SK-N-MC (cell line): ENCODE results near the gene LDLRAD2.

Experiments used
- DNase-seq: peaks from one replicate; pipeline ENCODE4 v3.0.0-alpha.2; 2011; ENCODE audit warnings: low read depth, low spot score
- H3K27ac ChIP-seq: fragments of 200-600 bp; sonication (generic); 2 replicates; pipeline ENCODE4 v1.5.1; 2016; ENCODE audit warnings: mixed run types
- H3K36me3 ChIP-seq: fragments of 200-600 bp; sonication (generic); 2 replicates; pipeline ENCODE4 v1.6.1; 2017; ENCODE audit warnings: antibody characterized with exemption, low read length, mixed read lengths; ENCODE audit not compliant: insufficient read depth
- H3K4me3 ChIP-seq: fragments of 200-600 bp; sonication (generic); 2 replicates; pipeline ENCODE4 v1.5.1; 2016
- H3K9ac ChIP-seq: fragments of 200-600 bp; sonication (generic); 2 replicates; pipeline ENCODE4 v1.8.0; 2017; ENCODE audit warnings: mixed run types, mixed read lengths; ENCODE audit not compliant: insufficient read length
- H3K9me3 ChIP-seq: fragments of 200-600 bp; sonication (generic); 2 replicates; pipeline ENCODE4 v1.6.1; 2017; ENCODE audit warnings: low read depth, mild to moderate bottlenecking, antibody characterized with exemption, low read length, moderate library complexity, mixed read lengths
- EZH2 ChIP-seq: fragments of 200-600 bp; sonication (generic); IDR thresholded peaks from one replicate; pipeline ENCODE4 v1.6.1; 2017; ENCODE audit warnings: antibody characterized with exemption
- FOXP2 ChIP-seq: optimal IDR thresholded peaks from 2 replicates; pipeline ENCODE3; 2011; ENCODE audit warnings: mild to moderate bottlenecking, moderate library complexity; ENCODE audit not compliant: insufficient read depth; ENCODE audit errors: extremely low read length, control extremely low read depth
- POLR2AphosphoS5 ChIP-seq: IDR thresholded peaks from 2 replicates; pipeline ENCODE4 v1.6.1; 2012; ENCODE audit warnings: mild to moderate bottlenecking, low read depth, low read length, borderline replicate concordance

LDLRAD2 gene

DNA sequence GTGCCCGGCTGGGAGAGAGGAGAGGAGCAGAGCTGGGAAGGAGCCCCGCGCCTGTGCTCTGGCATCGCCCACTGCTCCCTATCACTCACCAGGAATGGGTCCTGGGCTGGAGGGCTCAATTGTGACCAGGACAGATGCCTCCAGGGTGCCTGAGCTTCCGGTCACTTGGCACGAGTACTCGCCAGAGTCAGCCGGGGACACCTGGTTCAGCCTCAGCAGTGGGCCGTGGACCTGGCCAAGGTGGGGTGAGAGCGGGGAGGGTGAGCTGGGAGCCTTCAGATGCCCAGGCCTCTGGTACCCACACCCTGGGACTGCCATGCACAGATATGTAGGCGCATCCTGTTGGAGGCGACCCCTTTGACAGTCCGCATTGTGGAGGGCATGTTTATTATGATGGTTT lies 31.1 kb downstream of the LDLRAD2 start:
- TF ChIP-seq POLR2AphosphoS5 (no peak), EZH2 (no peak), FOXP2 (no peak)
- H3K9ac ChIP-seq, result no peak overlapping the region
- no peak overlapping the region for H3K4me3 ChIP-seq
- H3K9me3 ChIP-seq, result no peaks in the 10 kb centered on the region
- no peaks in the 10 kb centered on the region for H3K36me3 ChIP-seq
- no peak overlapping the region for H3K27ac ChIP-seq
- no peak for DNase-seq

GRCh38 chr1:21843996-21844395 lies 31.9 kb downstream of the LDLRAD2 start:
- Histone ChIP-seq H3K9me3 (no peaks in the 10 kb centered on the region), H3K36me3 (no peaks in the 10 kb centered on the region), H3K27ac (no peak overlapping the region), H3K4me3 (no peak overlapping the region), H3K9ac (no peak overlapping the region)
- no peak for TF ChIP-seq FOXP2
- no peak for TF ChIP-seq POLR2AphosphoS5
- TF ChIP-seq EZH2, result no peak
- DNase-seq, result no peak

GRCh38 chr1:21845646-21846641 lies 33.9 kb downstream of the LDLRAD2 start:
- DNase-seq, result no peak
- Histone ChIP-seq H3K36me3 (no peaks in the 10 kb centered on the region), H3K9me3 (no peaks in the 10 kb centered on the region), H3K9ac (no peak overlapping the region), H3K4me3 (no peak overlapping the region), H3K27ac (no peak overlapping the region)
- TF ChIP-seq EZH2 (no peak), POLR2AphosphoS5 (no peak), FOXP2 (no peak)

DNA sequence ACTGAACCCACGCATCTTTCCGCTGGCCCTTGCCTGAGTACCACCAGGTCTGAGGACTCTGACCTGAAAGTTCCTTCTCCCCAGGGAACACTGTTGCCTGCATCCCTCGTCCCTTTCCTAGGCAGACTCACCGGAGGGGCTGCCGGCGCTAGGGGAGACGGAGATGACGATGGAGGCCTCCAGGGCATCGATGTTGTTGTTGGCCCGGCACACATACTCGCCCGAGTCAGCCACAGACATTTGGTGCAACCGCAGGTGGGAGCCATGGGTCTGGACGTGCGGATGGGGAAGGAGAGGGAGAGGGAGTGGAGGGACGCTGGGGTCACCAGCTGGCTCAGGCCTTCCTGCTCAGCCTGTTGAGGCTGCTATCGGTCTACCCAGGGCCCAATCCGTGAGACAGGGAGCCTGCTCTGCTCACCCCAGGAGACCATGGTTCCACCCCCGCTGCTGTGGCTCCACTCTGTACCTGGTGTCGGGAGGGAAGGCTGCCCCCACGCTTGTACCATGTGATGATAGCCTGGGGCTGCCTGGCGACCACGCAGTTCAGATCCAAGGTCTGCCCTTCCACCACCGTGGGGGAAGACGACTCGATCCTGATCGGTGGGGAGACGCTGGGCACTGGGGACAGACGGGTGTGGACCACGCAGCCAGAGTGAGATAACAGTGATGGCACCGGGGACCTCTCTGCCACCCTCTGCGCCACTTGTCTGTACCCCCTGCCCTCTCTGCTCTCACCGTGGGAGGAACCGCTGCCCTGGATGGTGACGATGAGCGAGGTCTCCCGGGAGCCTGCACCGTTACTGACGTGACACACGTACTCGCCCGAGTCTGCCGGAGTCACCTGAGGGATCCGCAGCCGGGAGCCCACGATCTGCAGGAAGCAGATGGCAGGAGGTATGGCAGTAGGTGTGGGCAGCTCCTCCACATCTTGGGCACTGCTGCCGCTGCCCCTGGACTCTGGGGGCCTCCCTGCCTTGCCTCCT lies 35.4 kb downstream of the LDLRAD2 start:
- Histone ChIP-seq H3K27ac (no peak overlapping the region), H3K9ac (no peak overlapping the region), H3K36me3 (no peaks in the 10 kb centered on the region), H3K9me3 (no peaks in the 10 kb centered on the region), H3K4me3 (no peak overlapping the region)
- no peak for DNase-seq
- no peak for TF ChIP-seq POLR2AphosphoS5
- no peak for TF ChIP-seq FOXP2
- no peak for TF ChIP-seq EZH2

DNA sequence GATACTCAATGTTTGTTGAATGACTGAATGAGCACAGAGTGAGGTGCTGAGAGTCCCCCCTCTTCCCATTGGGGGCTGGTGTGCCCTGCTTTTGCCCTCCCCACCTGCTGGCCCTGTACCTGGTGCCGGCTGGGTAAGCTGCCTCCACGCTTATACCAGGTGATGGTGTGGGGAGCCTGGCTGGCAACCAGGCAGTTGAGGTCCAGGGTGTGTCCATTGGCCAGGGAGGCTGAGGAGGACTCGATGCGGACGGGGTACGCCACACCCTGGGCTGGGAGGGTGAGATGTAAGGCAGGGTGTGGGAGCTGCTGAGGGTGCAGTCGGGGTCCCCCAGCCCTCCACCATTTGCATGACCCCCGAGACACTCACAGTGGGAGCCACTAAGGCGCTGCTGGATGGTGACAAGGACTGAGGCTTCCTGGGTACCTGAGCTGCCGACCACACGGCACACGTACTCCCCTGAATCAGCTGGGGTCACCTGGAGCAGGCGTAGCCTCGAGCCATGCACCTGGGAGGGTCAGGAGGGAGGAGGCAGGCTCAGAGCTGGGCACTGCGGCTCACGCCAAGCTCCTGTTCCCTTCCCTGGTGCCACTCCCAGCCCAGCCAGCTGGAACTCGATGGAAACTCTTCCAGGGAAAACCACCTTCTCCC lies 36.6 kb downstream of the LDLRAD2 start:
- Histone ChIP-seq H3K36me3 (no peaks in the 10 kb centered on the region), H3K9ac (no peak overlapping the region), H3K27ac (no peak overlapping the region), H3K4me3 (no peak overlapping the region), H3K9me3 (no peaks in the 10 kb centered on the region)
- no peak for DNase-seq
- no peak for TF ChIP-seq FOXP2
- TF ChIP-seq POLR2AphosphoS5, result no peak
- no peak for TF ChIP-seq EZH2

GRCh38 chr1:21849909-21850576 lies 38.0 kb downstream of the LDLRAD2 start:
- no peaks in the 10 kb centered on the region for H3K36me3 ChIP-seq
- no peak for TF ChIP-seq POLR2AphosphoS5
- TF ChIP-seq FOXP2, result no peak
- TF ChIP-seq EZH2, result no peak
- H3K4me3 ChIP-seq, result no peak overlapping the region
- DNase-seq, result no peak
- H3K9me3 ChIP-seq, result no peaks in the 10 kb centered on the region
- no peak overlapping the region for H3K9ac ChIP-seq
- H3K27ac ChIP-seq, result no peak overlapping the region

DNA sequence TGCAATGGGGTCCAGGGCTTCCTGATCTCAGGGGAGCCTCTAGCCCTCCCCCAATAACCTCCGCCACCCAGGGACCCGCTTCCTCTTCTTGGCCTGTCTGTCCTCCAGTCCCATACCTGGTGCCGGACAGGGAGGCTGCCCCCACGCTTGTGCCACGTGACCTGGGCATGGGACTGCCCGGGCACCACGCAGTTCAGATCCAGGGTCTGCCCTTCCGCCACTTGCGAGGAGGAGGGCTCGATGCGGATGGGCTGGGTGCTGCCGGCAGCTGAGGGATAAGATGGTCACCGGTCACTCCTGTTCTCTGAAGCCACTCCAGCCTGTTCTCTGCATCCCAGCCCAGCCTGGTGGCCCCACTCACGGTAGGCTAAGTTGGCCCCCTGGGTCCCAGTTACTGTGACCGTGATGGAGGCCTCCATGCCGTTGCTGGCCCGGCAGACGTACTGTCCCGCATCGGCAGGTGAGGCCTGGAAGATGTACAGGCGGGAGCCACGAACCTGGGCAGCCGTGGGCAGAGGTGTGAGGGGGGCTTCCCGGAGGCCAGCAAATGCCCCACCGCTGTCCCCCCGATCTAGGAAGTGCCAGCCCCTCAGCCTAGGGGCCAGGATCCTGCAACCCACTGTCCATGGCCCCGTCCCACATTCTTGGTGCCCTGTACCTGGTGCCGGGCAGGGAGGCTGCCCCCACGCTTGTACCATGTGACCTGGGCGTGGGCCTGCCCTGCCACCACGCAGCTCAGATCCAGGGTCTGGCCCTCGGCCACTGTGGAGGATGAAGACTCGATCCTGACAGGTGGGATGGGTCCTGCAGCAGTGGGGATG lies 39.6 kb downstream of the LDLRAD2 start:
- H3K4me3 ChIP-seq, result no peak overlapping the region
- H3K9me3 ChIP-seq, result no peaks in the 10 kb centered on the region
- H3K9ac ChIP-seq, result no peak overlapping the region
- no peaks in the 10 kb centered on the region for H3K36me3 ChIP-seq
- no peak for DNase-seq
- TF ChIP-seq FOXP2, result no peak
- TF ChIP-seq EZH2, result no peak
- TF ChIP-seq POLR2AphosphoS5, result no peak
- no peak overlapping the region for H3K27ac ChIP-seq
